ENCODE measurements around the gene SLIT1.

DNA sequence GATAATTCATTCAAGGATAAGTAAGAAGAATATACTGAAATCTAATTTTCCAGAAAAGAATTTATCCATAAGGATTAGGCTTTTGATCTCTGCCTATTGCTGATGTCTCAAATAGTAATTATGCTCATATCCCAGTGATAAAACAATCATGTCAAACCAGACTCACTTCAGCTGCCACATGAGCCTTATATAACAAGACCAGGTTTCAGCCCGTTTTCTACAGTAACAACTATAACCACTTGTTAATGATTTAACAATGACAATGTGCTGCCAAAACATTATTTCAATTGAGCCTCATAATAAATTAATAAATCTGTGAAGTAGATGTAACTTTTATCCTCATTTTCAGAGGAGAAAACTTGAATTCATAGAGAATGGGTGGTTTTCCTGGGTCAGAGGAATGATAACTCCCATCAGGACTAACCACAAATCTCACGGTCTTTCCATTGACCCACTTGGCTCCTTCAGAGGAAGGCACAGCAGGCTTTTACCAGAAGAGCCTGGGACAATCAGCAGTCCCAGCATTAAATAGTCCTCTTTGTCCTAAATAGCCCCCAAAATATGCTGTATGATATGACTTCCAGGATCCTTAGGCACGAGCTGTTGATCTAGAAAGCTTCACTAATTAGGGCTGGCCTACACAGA is 42.5 kb upstream of the SLIT1 start:
- TF ChIP-seq, protein P1, sequence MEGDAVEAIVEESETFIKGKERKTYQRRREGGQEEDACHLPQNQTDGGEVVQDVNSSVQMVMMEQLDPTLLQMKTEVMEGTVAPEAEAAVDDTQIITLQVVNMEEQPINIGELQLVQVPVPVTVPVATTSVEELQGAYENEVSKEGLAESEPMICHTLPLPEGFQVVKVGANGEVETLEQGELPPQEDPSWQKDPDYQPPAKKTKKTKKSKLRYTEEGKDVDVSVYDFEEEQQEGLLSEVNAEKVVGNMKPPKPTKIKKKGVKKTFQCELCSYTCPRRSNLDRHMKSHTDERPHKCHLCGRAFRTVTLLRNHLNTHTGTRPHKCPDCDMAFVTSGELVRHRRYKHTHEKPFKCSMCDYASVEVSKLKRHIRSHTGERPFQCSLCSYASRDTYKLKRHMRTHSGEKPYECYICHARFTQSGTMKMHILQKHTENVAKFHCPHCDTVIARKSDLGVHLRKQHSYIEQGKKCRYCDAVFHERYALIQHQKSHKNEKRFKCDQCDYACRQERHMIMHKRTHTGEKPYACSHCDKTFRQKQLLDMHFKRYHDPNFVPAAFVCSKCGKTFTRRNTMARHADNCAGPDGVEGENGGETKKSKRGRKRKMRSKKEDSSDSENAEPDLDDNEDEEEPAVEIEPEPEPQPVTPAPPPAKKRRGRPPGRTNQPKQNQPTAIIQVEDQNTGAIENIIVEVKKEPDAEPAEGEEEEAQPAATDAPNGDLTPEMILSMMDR (IDR thresholded peaks at IDR 0.05): no peak
- TF ChIP-seq POLR2A (IDR thresholded peaks at IDR 0.05): no peak

Measured in body of pancreas (tissue), 4 donors.